Testis (tissue), 3 donors: Measurements from ENCODE around the gene TLE6. TPM values are rescaled to one million over a fixed set of nuclear protein-coding genes. Genes with fewer than 3 reads are reported as not detected.
A peak's percentile ranks its signal among the peaks of the same experiment; 100 is the strongest.

Source experiments
- DNase-seq: peaks from one replicate; pipeline ENCODE4 v3.0.0-alpha.2; 2019
- H3K27ac ChIP-seq, 2 donors: fragments of 200-600 bp; sonication (generic); one replicate each; pipeline ENCODE4 v1.5.1; 2019
- H3K27me3 ChIP-seq: fragments of 200-600 bp; sonication (generic); one replicate; pipeline ENCODE4 v1.5.1; 2019
- H3K36me3 ChIP-seq: fragments of 200-600 bp; sonication (generic); one replicate; pipeline ENCODE4 v1.5.1; 2017; ENCODE audit warnings: low read depth; ENCODE audit errors: missing control alignments
- H3K4me1 ChIP-seq: fragments of 200-600 bp; sonication (generic); one replicate; pipeline ENCODE4 v1.5.1; 2019
- H3K4me3 ChIP-seq, 2 donors: fragments of 200-600 bp; sonication (generic); one replicate each; pipeline ENCODE4 v1.5.1; 2017 to 2019
- H3K9me3 ChIP-seq: fragments of 200-600 bp; sonication (generic); one replicate; pipeline ENCODE4 v1.5.1; 2017
- CTCF ChIP-seq, 3 experiments: fragments of 450-650 bp in 2 of 3; fragments of 200-600 bp in 1 of 3; sonication (generic) in 1 of 3; IDR thresholded peaks; one replicate each; pipeline ENCODE4 v1.5.1; 2016 to 2019; ENCODE audit warnings: antibody characterized with exemption in 3 of 3, mild to moderate bottlenecking in 2 of 3, moderate library complexity in 1 of 3
- POLR2A ChIP-seq: fragments of 450-650 bp; IDR thresholded peaks from one replicate; pipeline ENCODE4 v1.6.1; 2017; ENCODE audit warnings: antibody characterized with exemption, mild to moderate bottlenecking, moderate library complexity
- WGBS, 2 donors: methylation state at CpG; one replicate each; pipeline ENCODE4 v1.1.5; 2018; 5-methylcytosine and 5-hydroxymethylcytosine counted together
- intact Hi-C: fragments of 100-400 bp; cut with DNase I; formaldehyde crosslinking; loops from one replicate; pipeline ENCODE4 v1.15.1; 2023; ENCODE audit warnings: low total_unique reads
- polyA plus RNA-seq: library from polyadenylated mRNA; stranded (reverse); fragments of 350-450 nt; fragmentation: Illumina TruSeq; extraction: RNeasy Lipid Tissue Mini Kit (QIAGEN cat#74804); gene quantifications from one replicate; pipeline ENCODE4 v1.2.3, GENCODE V29; 2014; ENCODE audit warnings: low read depth, low replicate concordance; ENCODE audit not compliant: insufficient read depth
- total RNA-seq, 2 donors: library from RNA; depleted of rRNA; stranded (reverse); fragments of >200 nt; gene quantifications; one replicate each; pipeline ENCODE4 v1.2.3, GENCODE V29; 2016

The TLE6 gene
- total and polyA plus RNA-seq, 3 donors from 2014 or later, result 8.1 to 12.5 (median 9.1) TPM

GRCh38 chr19:2983351-2984214, 6.2 kb downstream of the TLE6 start:
- TF ChIP-seq POLR2A (no peak), CTCF (IDR thresholded peaks at IDR 0.05) (no peak)
- Histone ChIP-seq H3K27me3 (no peaks in the 10 kb centered on the region), H3K4me3 (peak overlapping the region in 1 of 2 donors; percentile 27), H3K36me3 (no peaks in the 10 kb centered on the region), H3K9me3 (no peaks in the 10 kb centered on the region), H3K4me1 (peaks cover 20% of the 10 kb centered on the region), H3K27ac (peak overlapping the region; percentile 8 to 16)
- WGBS, 2 donors, result 21 to 26% methylated on average over 13 to 24 of the region's 24 CpGs
- peak; percentile 54 for DNase-seq
- intact Hi-C loops, result no loop called here

GRCh38 chr19:2984215-2984528, 6.8 kb downstream of the TLE6 start:
- peak overlapping the region in 1 of 2 donors; percentile 27 for H3K4me3 ChIP-seq
- peak overlapping the region in 1 of 2 donors; percentile 8 for H3K27ac ChIP-seq
- H3K9me3 ChIP-seq, result no peaks in the 10 kb centered on the region
- H3K36me3 ChIP-seq, result no peaks in the 10 kb centered on the region
- intact Hi-C loops, result no loop called here
- no peak for DNase-seq
- peaks cover 20% of the 10 kb centered on the region for H3K4me1 ChIP-seq
- TF ChIP-seq CTCF (IDR thresholded peaks at IDR 0.05) (no peak), POLR2A (no peak)
- no peaks in the 10 kb centered on the region for H3K27me3 ChIP-seq
- WGBS, 2 donors, result 2 to 3% methylated on average over 10 to 14 of the region's 14 CpGs

- WGBS, 2 donors, result 48% methylated on average over 16 of the region's 20 CpGs; no CpG with 5 or more reads in 1 of the 2 donors
Observed at GRCh38 chr19:2986951-2987524, 9.7 kb downstream of the TLE6 start.

GRCh38 chr19:2987797-2988196, 10.4 kb downstream of the TLE6 start:
- Histone ChIP-seq H3K27ac (no peak overlapping the region), H3K27me3 (no peaks in the 10 kb centered on the region), H3K4me3 (no peak overlapping the region), H3K9me3 (no peaks in the 10 kb centered on the region), H3K4me1 (peaks cover 16% of the 10 kb centered on the region), H3K36me3 (no peaks in the 10 kb centered on the region)
- TF ChIP-seq CTCF (IDR thresholded peaks at IDR 0.05), result no peak
- TF ChIP-seq POLR2A, result no peak
- no peak for DNase-seq
- WGBS, 2 donors, result 71 to 87% methylated on average over 3 to 12 of the region's 12 CpGs
- intact Hi-C loops, result no loop called here

More at GRCh38 chr19:2986951-2987524, 9.7 kb downstream of the TLE6 start:
- Histone ChIP-seq H3K9me3 (no peaks in the 10 kb centered on the region), H3K4me1 (peaks cover 20% of the 10 kb centered on the region), H3K36me3 (no peaks in the 10 kb centered on the region), H3K27ac (no peak overlapping the region), H3K27me3 (no peaks in the 10 kb centered on the region), H3K4me3 (no peak overlapping the region)
- TF ChIP-seq CTCF (IDR thresholded peaks at IDR 0.05) (no peak), POLR2A (no peak)
- intact Hi-C loops, result no loop called here
- no peak for DNase-seq
